Neural progenitor cell (in vitro differentiated cells): Measurements from ENCODE around the gene PEBP1. TPM values are rescaled to one million over a fixed set of nuclear protein-coding genes. Genes with fewer than 3 reads are reported as not detected.

Experiments used
- DNase-seq: peaks from one replicate; pipeline ENCODE4 v3.0.0-alpha.2; 2016; ENCODE audit warnings: low spot score
- H2AFZ ChIP-seq: fragments of 200-600 bp; sonication (generic); replicated peaks from 2 replicates; pipeline ENCODE4 v1.6.1; 2016; ENCODE audit warnings: antibody characterized with exemption
- H3F3A ChIP-seq: fragments of 200-600 bp; sonication (generic); 2 replicates; pipeline ENCODE4 v1.6.1; 2016; ENCODE audit warnings: antibody characterized with exemption, low read depth
- H3K27ac ChIP-seq: fragments of 200-600 bp; sonication (generic); 2 replicates; pipeline ENCODE4 v1.5.1; 2016; ENCODE audit warnings: mild to moderate bottlenecking
- H3K27me3 ChIP-seq: fragments of 200-600 bp; sonication (generic); 2 replicates; pipeline ENCODE4 v1.6.1; 2016; ENCODE audit warnings: mild to moderate bottlenecking, moderate library complexity
- H3K36me3 ChIP-seq: fragments of 200-600 bp; sonication (generic); 2 replicates; pipeline ENCODE4 v1.5.1; 2016
- H3K4me1 ChIP-seq: fragments of 200-600 bp; sonication (generic); 2 replicates; pipeline ENCODE4 v1.6.1; 2016; ENCODE audit warnings: mixed run types
- H3K4me2 ChIP-seq: fragments of 200-600 bp; sonication (generic); 2 replicates; pipeline ENCODE4 v1.6.1; 2016
- H3K4me3 ChIP-seq: fragments of 200-600 bp; sonication (generic); 2 replicates; pipeline ENCODE4 v1.5.1; 2016
- H3K79me2 ChIP-seq: fragments of 200-600 bp; sonication (generic); 2 replicates; pipeline ENCODE4 v1.6.1; 2016; ENCODE audit warnings: low read depth
- H3K9ac ChIP-seq: fragments of 200-600 bp; sonication (generic); 2 replicates; pipeline ENCODE4 v1.6.1; 2016
- H3K9me3 ChIP-seq: fragments of 200-600 bp; sonication (generic); 2 replicates; pipeline ENCODE4 v1.5.1; 2016; ENCODE audit warnings: low read depth
- H4K20me1 ChIP-seq: fragments of 200-600 bp; sonication (generic); 2 replicates; pipeline ENCODE4 v1.6.1; 2016; ENCODE audit warnings: low read depth
- H3K27ac Mint-ChIP-seq: 3 replicates; pipeline ENCODE4 v1.8.0; 2021; ENCODE audit warnings: mixed read lengths
- H3K27me3 Mint-ChIP-seq: 2 replicates; pipeline ENCODE4 v1.8.0; 2022; ENCODE audit warnings: low read depth, mild to moderate bottlenecking, inconsistent platforms, moderate library complexity, mixed read lengths; ENCODE audit not compliant: insufficient read depth
- H3K36me3 Mint-ChIP-seq: 3 replicates; pipeline ENCODE4 v1.8.0; 2021; ENCODE audit warnings: mixed read lengths
- H3K4me1 Mint-ChIP-seq: 3 replicates; pipeline ENCODE4 v1.8.0; 2021; ENCODE audit warnings: mixed read lengths
- H3K4me3 Mint-ChIP-seq: 3 replicates; pipeline ENCODE4 v1.8.0; 2021; ENCODE audit warnings: mild to moderate bottlenecking, moderate library complexity, mixed read lengths
- H3K9me3 Mint-ChIP-seq: 3 replicates; pipeline ENCODE4 v1.8.0; 2020; ENCODE audit warnings: mixed read lengths
- CTCF ChIP-seq: fragments of 200-600 bp; sonication (generic); IDR thresholded peaks from 2 replicates; pipeline ENCODE4 v1.5.1; 2017; ENCODE audit warnings: antibody characterized with exemption, mild to moderate bottlenecking
- EZH2 ChIP-seq: fragments of 200-600 bp; sonication (generic); IDR thresholded peaks from 2 replicates; pipeline ENCODE4 v1.6.1; 2017; ENCODE audit warnings: antibody characterized with exemption, mild to moderate bottlenecking, moderate library complexity
- EZH2phosphoT487 ChIP-seq: fragments of 200-600 bp; sonication (generic); IDR thresholded peaks from 2 replicates; pipeline ENCODE4 v1.6.1; 2017; ENCODE audit warnings: antibody characterized with exemption
- total RNA-seq: library from RNA; depleted of rRNA; stranded (reverse); fragments of >200 nt; gene quantifications from 2 replicates; pipeline ENCODE4 v1.2.3, GENCODE V29; 2015; ENCODE audit warnings: low replicate concordance

Gene PEBP1
- 266 and 406 TPM in 2 replicates for total RNA-seq

- peaks cover 4% of the 10 kb centered on the region for H3K27me3 Mint-ChIP-seq
- peaks cover 16% of the 10 kb centered on the region for H3K36me3 Mint-ChIP-seq
- Histone ChIP-seq H2AFZ (peak within 1 kb of the TSS; percentile 68), H3K9me3 (no peaks in the 10 kb centered on the region), H3F3A (no peaks in the 10 kb centered on the region), H3K27me3 (no peaks in the 10 kb centered on the region), H3K4me1 (no peaks in the 10 kb centered on the region), H3K27ac (no peak within 1 kb of the TSS), H3K9ac (peak within 1 kb of the TSS; percentile 71), H3K4me3 (peak within 1 kb of the TSS; percentile 69), H3K36me3 (no peaks in the 10 kb centered on the region), H3K79me2 (peaks cover 35% of the 10 kb centered on the region), H3K4me2 (peak within 1 kb of the TSS; percentile 89), H4K20me1 (peaks cover 19% of the 10 kb centered on the region)
- DNase-seq = peak; percentile 89
- H3K27ac Mint-ChIP-seq = peak within 1 kb of the TSS; percentile 91
- no peak for TF ChIP-seq CTCF
- no peak for TF ChIP-seq EZH2phosphoT487
- TF ChIP-seq EZH2 = no peak
- peaks cover 18% of the 10 kb centered on the region for H3K4me1 Mint-ChIP-seq
- peak within 1 kb of the TSS; percentile 94 for H3K4me3 Mint-ChIP-seq
- no peaks in the 10 kb centered on the region for H3K9me3 Mint-ChIP-seq
Measured at GRCh38 chr12:118135788-118136558, at the start of gene PEBP1. TSS of gene PEBP1 (plus strand) at chr12:118136124. CDS start at chr12:118136210, 86 bp downstream.

DNA sequence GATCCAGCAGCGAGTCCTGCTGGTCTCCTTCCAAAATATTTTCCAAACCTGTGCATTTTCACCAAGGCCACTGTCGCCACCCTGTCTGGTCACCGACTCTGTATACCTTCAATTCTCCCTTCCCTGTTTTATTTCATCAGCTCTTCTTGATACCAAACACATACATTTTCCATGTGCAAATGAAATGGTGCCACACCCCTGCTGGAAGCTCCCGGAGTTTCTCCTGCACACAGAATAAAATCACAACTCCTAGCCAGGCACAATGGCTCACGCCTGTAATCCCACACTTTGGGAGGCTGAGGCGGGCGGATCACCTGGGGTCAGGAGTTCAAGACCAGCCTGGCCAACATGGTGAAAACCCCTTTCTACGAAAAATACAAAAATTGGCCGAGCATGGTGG lies 46.1 kb upstream of the PEBP1 start:
- Mint-ChIP-seq H3K36me3 (peaks cover 2% of the 10 kb centered on the region), H3K4me1 (no peaks in the 10 kb centered on the region), H3K4me3 (no peak overlapping the region), H3K27me3 (no peaks in the 10 kb centered on the region), H3K27ac (no peak overlapping the region), H3K9me3 (no peaks in the 10 kb centered on the region)
- no peaks in the 10 kb centered on the region for H3K4me1 ChIP-seq
- no peak overlapping the region for H2AFZ ChIP-seq
- no peaks in the 10 kb centered on the region for H3K36me3 ChIP-seq
- H3K27ac ChIP-seq = no peak overlapping the region
- no peak overlapping the region for H3K4me2 ChIP-seq
- no peaks in the 10 kb centered on the region for H3F3A ChIP-seq
- H4K20me1 ChIP-seq = no peaks in the 10 kb centered on the region
- TF ChIP-seq EZH2phosphoT487 (no peak), EZH2 (no peak), CTCF (no peak)
- no peaks in the 10 kb centered on the region for H3K27me3 ChIP-seq
- no peak for DNase-seq
- H3K9me3 ChIP-seq = no peaks in the 10 kb centered on the region
- H3K4me3 ChIP-seq = no peak overlapping the region
- no peaks in the 10 kb centered on the region for H3K79me2 ChIP-seq
- no peak overlapping the region for H3K9ac ChIP-seq

- no peak for DNase-seq
Measured at GRCh38 chr12:118094039-118094438, 41.9 kb upstream of the PEBP1 start.

More at GRCh38 chr12:118094039-118094438, 41.9 kb upstream of the PEBP1 start:
- TF ChIP-seq CTCF (no peak), EZH2 (no peak), EZH2phosphoT487 (no peak)
- no peaks in the 10 kb centered on the region for H4K20me1 ChIP-seq
- no peak overlapping the region for H3K4me3 ChIP-seq
- Mint-ChIP-seq H3K4me3 (no peak overlapping the region), H3K27ac (no peak overlapping the region), H3K4me1 (peaks cover 8% of the 10 kb centered on the region), H3K9me3 (no peaks in the 10 kb centered on the region), H3K36me3 (no peaks in the 10 kb centered on the region), H3K27me3 (peaks cover 2% of the 10 kb centered on the region)
- no peaks in the 10 kb centered on the region for H3K4me1 ChIP-seq
- no peaks in the 10 kb centered on the region for H3K36me3 ChIP-seq
- no peaks in the 10 kb centered on the region for H3K27me3 ChIP-seq
- no peak overlapping the region for H3K4me2 ChIP-seq
- H3F3A ChIP-seq = no peaks in the 10 kb centered on the region
- no peak overlapping the region for H3K9ac ChIP-seq
- H3K9me3 ChIP-seq = no peaks in the 10 kb centered on the region
- no peak overlapping the region for H3K27ac ChIP-seq
- no peaks in the 10 kb centered on the region for H3K79me2 ChIP-seq
- H2AFZ ChIP-seq = no peak overlapping the region
